Heart left ventricle (tissue), 16 donors: ENCODE data around the gene CDCA4. TPM values are rescaled to one million over a fixed set of nuclear protein-coding genes. Genes with fewer than 3 reads are reported as not detected.

ENCODE experiments used
- ATAC-seq, 4 donors: fragments of 200-7000 bp; cut with Tn5 transposase; one replicate each; pipeline ENCODE4 v1.9.1; 2020 to 2022; ENCODE audit warnings: moderate library complexity in 4 of 4, mild to moderate bottlenecking in 3 of 4, moderate number of reproducible peaks in 1 of 4
- DNase-seq, 5 donors: peaks; one replicate each; pipeline ENCODE4 v3.0.0-alpha.2; 2020
- H3K27ac ChIP-seq, 12 donors: fragments of 200-600 bp; sonication (generic) in 4 of 12; one replicate each; pipeline versions ENCODE4 v1.5.0 to v1.8.0; 2016 to 2022; ENCODE audit warnings: mild to moderate bottlenecking in 2 of 12
- H3K27me3 ChIP-seq, 9 donors: fragments of 200-600 bp; sonication (generic) in 2 of 9; one replicate each; pipeline versions ENCODE4 v1.5.1 to v1.8.0; 2016 to 2022; ENCODE audit warnings: mild to moderate bottlenecking in 3 of 9
- H3K36me3 ChIP-seq, 9 donors: fragments of 200-600 bp; sonication (generic) in 2 of 9; one replicate each; pipeline versions ENCODE4 v1.5.0 to v1.8.0; 2018 to 2022; ENCODE audit warnings: mild to moderate bottlenecking in 2 of 9
- H3K4me1 ChIP-seq, 12 donors: fragments of 200-600 bp; sonication (generic) in 4 of 12; one replicate each; pipeline versions ENCODE4 v1.5.0 to v1.8.0; 2016 to 2022; ENCODE audit warnings: mild to moderate bottlenecking in 3 of 12
- H3K4me3 ChIP-seq, 12 donors: fragments of 200-600 bp; sonication (generic) in 4 of 12; one replicate each; pipeline versions ENCODE4 v1.5.0 to v1.8.0; 2017 to 2022; ENCODE audit warnings: mild to moderate bottlenecking in 9 of 12, moderate library complexity in 4 of 12
- H3K9me3 ChIP-seq, 12 donors: fragments of 200-600 bp; sonication (generic) in 4 of 12; one replicate each; pipeline versions ENCODE4 v1.5.0 to v1.8.0; 2016 to 2022; ENCODE audit warnings: mild to moderate bottlenecking in 1 of 12
- CTCF ChIP-seq, 12 donors: fragments of 200-600 bp; sonication (generic) in 4 of 12; IDR thresholded peaks; one replicate each; pipeline versions ENCODE4 v1.5.0 to v1.8.0; 2018 to 2022; ENCODE audit warnings: antibody characterized with exemption in 12 of 12, mild to moderate bottlenecking in 5 of 12
- POLR2A ChIP-seq, 2 donors: fragments of 450-650 bp; IDR thresholded peaks; one replicate each; pipeline ENCODE4 v1.6.1; 2017; ENCODE audit warnings: antibody characterized with exemption in 2 of 2, mild to moderate bottlenecking in 2 of 2, moderate library complexity in 2 of 2
- WGBS, 4 donors: extraction: QIAGEN DNeasy Blood & Tissue Kit in 2 of 4; methylation state at CpG; one replicate each; pipeline versions ENCODE4 v1.1.5 to v1.1.7; 2013 to 2018; 5-methylcytosine and 5-hydroxymethylcytosine counted together
- intact Hi-C, 10 donors: fragments of 100-400 bp; cut with DNase I; formaldehyde crosslinking; loops; one replicate each; pipeline versions ENCODE4 v1.11.1 to v1.14.2; 2022
- polyA plus RNA-seq, 2 donors: library from polyadenylated mRNA; stranded (reverse); fragments of 200-250 nt; gene quantifications; one replicate each; pipeline ENCODE4 v1.2.3, GENCODE V29; 2013
- total RNA-seq, 9 donors: library from RNA; depleted of rRNA in 2 of 9; stranded (reverse); fragments of >200 nt in 2 of 9; fragmentation: NEBNext Ultra II Directional in 3 of 9; extraction: Animal tissue kit (Norgen Biotek cat#: 25700) in 3 of 9; gene quantifications; one replicate each; pipeline versions ENCODE4 v1.1.0 to v1.2.4, GENCODE V29; 2016 to 2023
- donor health status: ischemic (EF 13 %, LVEDD 7.1; RV severe dilation, severe dysfunction).
- donor health status: healthy with polysubstance abuse.
- donor health status: DM: no; HTN: yes; CAD: no.
- donor health status: DM: no; HTN: no; CAD: no.
- donor health status: ischemic (EF 25% LVEDD 6.9; RV normal size, moderate dysfunction).
- donor health status: ischemic (EF 25% LVEDD 5.7; RV mildly dilated, moderate dysfunction).
- donor health status: healthy.
- donor health status: DM: yes; HTN: yes; CAD: no.
- donor health status: ischemic (EF 35%, LVEDD 5.7; RV mildly dilated, moderate dysfunction).
- donor health status: nonischemic (EF 11% LVEDD 7.7; RV severe dilation, severe dysfunction).
- donor health status: DM: yes; HTN: yes; CAD: no.
- donor health status: PGD.
- donor health status: ischemic (EF 29% LVEDD 5.4; RV normal size, mild dysfunction).
- donor health status: nonischemic (EF 23%, LVEDD 6.1; RV moderate dilation, normal function).

CDCA4 gene
- total and polyA plus RNA-seq, 11 donors = 1.4 to 6.0 (median 2.4) TPM

- no peak for ATAC-seq
- TF ChIP-seq POLR2A (IDR thresholded peaks at IDR 0.05) (no peak), CTCF (IDR thresholded peaks at IDR 0.05) (no peak)
- no peaks in the 10 kb centered on the region for H3K9me3 ChIP-seq
- DNase-seq = peak in 2 of 5 donors; percentile 36 to 50
- WGBS, 4 donors = 9 to 17% (median 12%) methylated on average over 15 to 20 of the region's 20 CpGs
- intact Hi-C loops = loop anchor here in 7 of 10 donors (2.0 to 5.0 kb wide), 4 partner anchors 34 to 44 kb away; partner anchors contain the start of genes CLBA1 (in 3 of the 7) and AHNAK2 (in 1 of the 7)
- peak overlapping the region; percentile 52 to 93 (median 76) for H3K4me3 ChIP-seq
- H3K36me3 ChIP-seq = no peaks in the 10 kb centered on the region
- H3K27ac ChIP-seq = peak overlapping the region in 11 of 12 donors; percentile 59 to 91 (median 79)
- H3K27me3 ChIP-seq = no peaks in the 10 kb centered on the region
- H3K4me1 ChIP-seq = peaks cover 0 to 68% (median 20%) of the 10 kb centered on the region in 12 donors
These were observed 883 bp upstream of the CDCA4 start for GRCh38 chr14:105021656-105022275.

- peaks cover 0 to 52% (median 20%) of the 10 kb centered on the region in 12 donors for H3K4me1 ChIP-seq
- no peak for TF ChIP-seq POLR2A (IDR thresholded peaks at IDR 0.05)
- TF ChIP-seq CTCF (IDR thresholded peaks at IDR 0.05) = no peak
- intact Hi-C loops = loop anchor here in 7 of 10 donors (2.0 to 5.0 kb wide), 4 partner anchors 33 to 43 kb away; partner anchors contain the start of genes CLBA1 (in 3 of the 7) and AHNAK2 (in 1 of the 7)
- H3K27me3 ChIP-seq = no peaks in the 10 kb centered on the region
- no peaks in the 10 kb centered on the region for H3K36me3 ChIP-seq
- WGBS, 4 donors = 8 to 22% (median 13%) methylated on average over 35 to 75 of the region's 75 CpGs
- H3K4me3 ChIP-seq = peak overlapping the region; percentile 52 to 96 (median 90)
- ATAC-seq (peak in 1 of 4 donors; percentile 6), DNase-seq (peak in 1 of 5 donors; percentile 74)
- peak overlapping the region; percentile 40 to 87 (median 72) for H3K27ac ChIP-seq
- no peaks in the 10 kb centered on the region for H3K9me3 ChIP-seq
These were observed 745 bp downstream of the CDCA4 start for GRCh38 chr14:105019861-105020814.

GRCh38 chr14:105018414-105018813, 2.5 kb downstream of the CDCA4 start:
- peaks cover 0 to 42% (median 21%) of the 10 kb centered on the region in 12 donors for H3K4me1 ChIP-seq
- H3K4me3 ChIP-seq = peak overlapping the region in 1 of 12 donors; percentile 95
- H3K36me3 ChIP-seq = no peaks in the 10 kb centered on the region
- DNase-seq (no peak), ATAC-seq (no peak)
- WGBS, 4 donors = 79 to 89% (median 85%) methylated on average over 4 of the region's 4 CpGs
- intact Hi-C loops = no loop called here
- TF ChIP-seq CTCF (IDR thresholded peaks at IDR 0.05) (no peak), POLR2A (IDR thresholded peaks at IDR 0.05) (no peak)
- H3K27me3 ChIP-seq = no peaks in the 10 kb centered on the region
- no peak overlapping the region for H3K27ac ChIP-seq
- no peaks in the 10 kb centered on the region for H3K9me3 ChIP-seq

- Histone ChIP-seq H3K36me3 (peaks cover 0 to 13% (median 6%) of the 10 kb centered on the region in 9 donors), H3K27ac (no peak overlapping the region), H3K9me3 (no peaks in the 10 kb centered on the region), H3K4me1 (peaks cover 0 to 33% (median 18%) of the 10 kb centered on the region in 12 donors), H3K4me3 (no peak overlapping the region), H3K27me3 (no peaks in the 10 kb centered on the region)
- ATAC-seq = no peak
- 79 to 93% (median 88%) methylated on average over 6 of the region's 6 CpGs for WGBS, 4 donors
- DNase-seq = no peak
- intact Hi-C loops = no loop called here
- TF ChIP-seq POLR2A (IDR thresholded peaks at IDR 0.05) = no peak
These were observed 5.0 kb downstream of the CDCA4 start for GRCh38 chr14:105015905-105016304.
